ENCODE results near the gene CX3CL1. TPM values are rescaled to one million over a fixed set of nuclear protein-coding genes. Genes with fewer than 3 reads are reported as not detected.
A peak's percentile ranks its signal among the peaks of the same experiment; 100 is the strongest.

CX3CL1 gene
- total RNA-seq, 1 experiment from 2014 or later = not detected

DNA sequence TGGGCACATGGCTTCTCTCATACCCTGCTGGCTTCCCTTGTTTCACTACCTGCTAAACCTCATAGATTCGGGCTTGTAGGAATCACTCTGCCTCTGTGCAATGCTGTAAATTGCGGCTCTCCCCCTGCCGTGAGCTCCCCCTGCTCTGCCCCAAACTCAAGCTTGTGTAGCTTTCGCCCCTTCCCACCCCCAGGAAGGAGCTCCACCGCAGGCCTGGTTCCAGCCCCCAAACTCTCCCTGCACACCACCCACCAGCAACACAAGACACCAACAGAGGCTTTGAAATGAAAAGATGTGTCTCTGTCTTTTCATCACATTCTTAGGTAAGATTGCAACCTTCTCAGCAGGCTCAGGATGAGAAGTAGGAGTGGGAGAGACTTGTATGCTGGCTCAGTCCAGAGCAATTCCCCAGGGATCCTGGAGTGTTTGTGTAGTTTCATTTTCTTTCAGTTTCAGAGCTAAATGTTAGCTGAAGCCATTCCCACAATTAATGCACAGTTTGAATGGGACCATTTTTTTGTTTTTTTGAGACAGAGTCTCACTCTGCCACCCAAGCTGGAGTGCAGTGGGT lies 14.2 kb downstream of the CX3CL1 start:
- no peaks in the 10 kb centered on the region for H3K9me2 ChIP-seq (ENCODE audit: insufficient read depth)
- no TSS peak for BruUV-seq (replicated peaks)
- no peak for DNase-seq
- no peak for TF ChIP-seq EZH2 (IDR thresholded peaks at IDR 0.05; ENCODE audit: low read depth)
- TF ChIP-seq, protein P1, sequence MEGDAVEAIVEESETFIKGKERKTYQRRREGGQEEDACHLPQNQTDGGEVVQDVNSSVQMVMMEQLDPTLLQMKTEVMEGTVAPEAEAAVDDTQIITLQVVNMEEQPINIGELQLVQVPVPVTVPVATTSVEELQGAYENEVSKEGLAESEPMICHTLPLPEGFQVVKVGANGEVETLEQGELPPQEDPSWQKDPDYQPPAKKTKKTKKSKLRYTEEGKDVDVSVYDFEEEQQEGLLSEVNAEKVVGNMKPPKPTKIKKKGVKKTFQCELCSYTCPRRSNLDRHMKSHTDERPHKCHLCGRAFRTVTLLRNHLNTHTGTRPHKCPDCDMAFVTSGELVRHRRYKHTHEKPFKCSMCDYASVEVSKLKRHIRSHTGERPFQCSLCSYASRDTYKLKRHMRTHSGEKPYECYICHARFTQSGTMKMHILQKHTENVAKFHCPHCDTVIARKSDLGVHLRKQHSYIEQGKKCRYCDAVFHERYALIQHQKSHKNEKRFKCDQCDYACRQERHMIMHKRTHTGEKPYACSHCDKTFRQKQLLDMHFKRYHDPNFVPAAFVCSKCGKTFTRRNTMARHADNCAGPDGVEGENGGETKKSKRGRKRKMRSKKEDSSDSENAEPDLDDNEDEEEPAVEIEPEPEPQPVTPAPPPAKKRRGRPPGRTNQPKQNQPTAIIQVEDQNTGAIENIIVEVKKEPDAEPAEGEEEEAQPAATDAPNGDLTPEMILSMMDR (conservative IDR thresholded peaks at IDR 0.05) = no peak
- peaks cover 32% of the 10 kb centered on the region for H3K4me1 ChIP-seq (replicated peaks; ENCODE audit: insufficient read depth)
- H2AFZ ChIP-seq = no peak overlapping the region
- H3K4me3 ChIP-seq = no peak overlapping the region
- no peaks in the 10 kb centered on the region for H3K27me3 ChIP-seq (ENCODE audit: insufficient read depth, low read depth)
- no peaks in the 10 kb centered on the region for H4K20me1 ChIP-seq (ENCODE audit: insufficient read depth)
- H3K9me3 ChIP-seq (ENCODE audit: insufficient read depth, low read depth) = no peaks in the 10 kb centered on the region
- intact Hi-C loops (cut with micrococcal nuclease; ENCODE audit: unreplicated experiment) = no loop called here
- no peaks in the 10 kb centered on the region for H3K36me3 ChIP-seq (ENCODE audit: low read depth)
- H3K27ac ChIP-seq = no peak overlapping the region
- CTCF ChIA-PET = no interaction called here
- no peaks in the 10 kb centered on the region for H3K79me2 ChIP-seq (ENCODE audit: low read depth)
- no peak overlapping the region for H3K4me2 ChIP-seq
- peaks cover 14% of the 10 kb centered on the region for H3F3A ChIP-seq (ENCODE audit: insufficient read depth, low read depth)
- POLR2A ChIA-PET (ENCODE audit: unreplicated experiment) = no interaction called here

DNA sequence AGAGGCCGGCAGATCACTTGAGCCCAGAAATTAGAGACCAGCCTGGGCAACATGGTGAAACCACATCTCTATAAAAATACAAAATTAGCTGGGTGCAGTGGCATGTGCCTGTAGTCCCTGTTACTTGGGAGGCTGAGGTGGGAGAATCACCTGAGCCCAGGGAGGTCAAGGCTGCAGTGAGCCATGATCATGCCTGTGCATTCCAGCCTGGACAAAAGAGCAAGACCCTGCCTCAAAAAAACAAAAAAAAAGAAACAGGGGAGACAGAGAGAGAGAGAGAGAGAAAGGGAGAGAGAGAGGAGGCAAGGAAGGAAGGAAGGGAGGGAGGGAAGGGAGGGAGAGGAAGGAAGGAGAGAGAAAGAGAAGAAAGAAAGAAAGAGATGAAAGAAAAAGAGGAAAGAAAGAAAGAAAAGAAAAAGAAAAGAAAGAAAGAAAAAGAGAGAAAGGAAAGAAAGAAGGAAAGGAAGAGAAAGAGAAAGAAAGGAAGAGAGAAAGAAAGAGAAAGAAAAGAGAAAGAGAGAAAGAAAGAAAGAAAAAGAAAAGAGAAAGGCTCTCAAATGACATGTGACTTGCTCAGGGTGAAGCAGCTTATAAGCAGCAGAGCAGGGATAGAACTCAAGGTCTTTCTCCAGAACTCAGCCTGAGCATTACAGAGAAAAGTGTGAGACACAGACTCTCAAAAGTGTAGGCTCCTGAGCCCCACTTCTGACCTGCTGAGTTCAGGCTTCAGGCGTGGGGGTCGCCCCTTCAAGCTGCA lies 15.5 kb downstream of the CX3CL1 start:
- no peaks in the 10 kb centered on the region for H4K20me1 ChIP-seq (ENCODE audit: insufficient read depth)
- peak overlapping the region; percentile 50; the same call in 1 of the 2 replicates for H3K27ac ChIP-seq
- CTCF ChIA-PET = no interaction called here
- H3K4me1 ChIP-seq (replicated peaks; ENCODE audit: insufficient read depth) = peaks cover 42% of the 10 kb centered on the region
- H3K9me3 ChIP-seq (ENCODE audit: insufficient read depth, low read depth) = no peaks in the 10 kb centered on the region
- intact Hi-C loops (cut with micrococcal nuclease; ENCODE audit: unreplicated experiment) = loop anchor here (1.0 kb wide), 1 partner anchor 8 kb away; no protein-coding TSS in a partner anchor
- TF ChIP-seq, protein P1 (conservative IDR thresholded peaks at IDR 0.05) = no peak
- no peak for TF ChIP-seq EZH2 (IDR thresholded peaks at IDR 0.05; ENCODE audit: low read depth)
- peaks cover 28% of the 10 kb centered on the region for H3F3A ChIP-seq (ENCODE audit: insufficient read depth, low read depth)
- no peaks in the 10 kb centered on the region for H3K27me3 ChIP-seq (ENCODE audit: insufficient read depth, low read depth)
- H2AFZ ChIP-seq = peak overlapping the region; percentile 40; the same call in 1 of the 2 replicates
- no peaks in the 10 kb centered on the region for H3K79me2 ChIP-seq (ENCODE audit: low read depth)
- DNase-seq = no peak
- H3K4me2 ChIP-seq = peak overlapping the region; percentile 79
- H3K36me3 ChIP-seq (ENCODE audit: low read depth) = no peaks in the 10 kb centered on the region
- H3K9me2 ChIP-seq (ENCODE audit: insufficient read depth) = no peaks in the 10 kb centered on the region
- POLR2A ChIA-PET (ENCODE audit: unreplicated experiment) = interaction anchor here (0.6 kb wide), 1 partner anchor 574 kb away, joined by 5 read pairs; no protein-coding TSS in a partner anchor
- BruUV-seq (replicated peaks) = no TSS peak
- no peak overlapping the region for H3K4me3 ChIP-seq

DNA sequence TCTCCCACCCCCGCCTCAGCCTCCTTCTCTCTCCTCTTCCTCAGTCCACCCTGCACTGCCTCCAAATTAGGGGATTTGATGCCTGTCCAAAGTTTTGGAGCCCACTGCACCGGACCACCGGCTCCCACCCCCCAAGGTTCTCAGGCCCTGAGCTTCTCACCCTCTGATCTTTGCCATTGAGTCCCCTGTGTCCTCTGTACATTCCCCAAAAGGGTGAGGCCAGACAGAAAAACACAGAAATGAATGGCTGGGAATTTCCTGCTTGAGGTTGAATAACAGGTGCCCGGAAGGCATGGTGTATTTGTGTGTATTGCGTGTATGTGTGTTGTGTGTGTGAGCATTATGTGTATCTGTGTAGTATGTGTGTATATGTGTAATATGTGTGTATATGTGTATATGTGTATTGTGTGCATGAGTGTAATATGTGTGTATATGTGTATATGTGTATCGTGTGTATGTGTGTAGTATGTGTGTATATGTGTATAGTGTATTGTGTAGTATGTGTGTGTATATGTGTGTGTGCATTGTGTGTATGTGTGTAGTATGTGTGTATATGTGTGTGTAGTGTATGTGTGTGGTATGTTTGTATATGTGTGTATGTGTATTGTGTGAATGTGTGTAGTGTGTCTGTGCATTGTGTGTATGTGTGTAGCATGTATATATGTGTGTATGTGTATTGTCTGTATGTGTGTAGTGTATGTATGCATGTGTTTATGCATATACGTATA lies 16.2 kb downstream of the CX3CL1 start:
- peak overlapping the region; percentile 50; the same call in 1 of the 2 replicates for H3K27ac ChIP-seq
- no peaks in the 10 kb centered on the region for H3K79me2 ChIP-seq (ENCODE audit: low read depth)
- no peaks in the 10 kb centered on the region for H3K9me3 ChIP-seq (ENCODE audit: insufficient read depth, low read depth)
- peak overlapping the region; percentile 40; the same call in 1 of the 2 replicates for H2AFZ ChIP-seq
- peak overlapping the region; percentile 79 for H3K4me2 ChIP-seq
- no peaks in the 10 kb centered on the region for H3K9me2 ChIP-seq (ENCODE audit: insufficient read depth)
- no peaks in the 10 kb centered on the region for H4K20me1 ChIP-seq (ENCODE audit: insufficient read depth)
- H3F3A ChIP-seq (ENCODE audit: insufficient read depth, low read depth) = peaks cover 35% of the 10 kb centered on the region
- CTCF ChIA-PET = no interaction called here
- no peaks in the 10 kb centered on the region for H3K27me3 ChIP-seq (ENCODE audit: insufficient read depth, low read depth)
- intact Hi-C loops (cut with micrococcal nuclease; ENCODE audit: unreplicated experiment) = loop anchor here (1.0 kb wide), 1 partner anchor 9 kb away; no protein-coding TSS in a partner anchor
- H3K4me3 ChIP-seq = no peak overlapping the region
- peak; percentile 37 to 79 for DNase-seq
- BruUV-seq (replicated peaks) = no TSS peak
- POLR2A ChIA-PET (ENCODE audit: unreplicated experiment) = interaction anchor here (0.6 kb wide), 1 partner anchor 573 kb away, joined by 5 read pairs; no protein-coding TSS in a partner anchor
- TF ChIP-seq, protein P1 (conservative IDR thresholded peaks at IDR 0.05) = no peak
- TF ChIP-seq EZH2 (IDR thresholded peaks at IDR 0.05; ENCODE audit: low read depth) = no peak
- H3K4me1 ChIP-seq (replicated peaks; ENCODE audit: insufficient read depth) = peaks cover 49% of the 10 kb centered on the region
- no peaks in the 10 kb centered on the region for H3K36me3 ChIP-seq (ENCODE audit: low read depth)

All from PC-9 (cell line).